IMR-90 (cell line): ENCODE measurements around the gene NFIX. TPM values are rescaled to one million over a fixed set of nuclear protein-coding genes. Genes with fewer than 3 reads are reported as not detected.

ENCODE experiments used
- ATAC-seq: fragments of 200-7000 bp; cut with Tn5 transposase; 2 replicates; pipeline ENCODE4 v1.9.1; 2020; ENCODE audit warnings: low read depth, mild to moderate bottlenecking, moderate library complexity
- BruUV-seq: library from RNA; stranded (reverse); fragments of 400-500 nt; replicated peaks from 2 replicates; lab custom pipeline; 2021; lab: Mats Ljungman, UMichigan
- CTCF ChIA-PET: fragments of 300-600 bp; formaldehyde crosslinking; extraction: SDS; loops from one replicate; lab custom pipeline; 2021; ENCODE audit warnings: antibody characterized with exemption; lab: Yijun Ruan, JAX
- POLR2A ChIA-PET: fragments of 300-600 bp; sonication (Branson Sonifier 250); formaldehyde crosslinking; loops from one replicate; lab custom pipeline; 2022; ENCODE audit warnings: antibody characterized with exemption; ENCODE audit not compliant: unreplicated experiment; lab: Charles Lee
- DNase-seq: peaks from one replicate; pipeline ENCODE4 v3.0.0; 2013
- H2AFZ ChIP-seq: replicated peaks from 2 replicates; pipeline ENCODE3; 2013; ENCODE audit warnings: low read length, mild to moderate bottlenecking; ENCODE audit not compliant: poor library complexity
- H2AK5ac ChIP-seq: 2 replicates; pipeline ENCODE4 v1.6.1; 2013; ENCODE audit warnings: low read depth, low read length, inconsistent platforms
- H2AK9ac ChIP-seq: replicated peaks from 2 replicates; pipeline ENCODE3; 2013; ENCODE audit warnings: mild to moderate bottlenecking, low read depth, low read length, moderate library complexity; ENCODE audit not compliant: poor library complexity
- H2BK120ac ChIP-seq: 2 replicates; pipeline ENCODE4 v1.6.1; 2013; ENCODE audit warnings: low read depth, low read length, inconsistent platforms
- H2BK15ac ChIP-seq: 3 replicates; pipeline ENCODE4 v1.6.1; 2013; ENCODE audit warnings: low read depth, low read length, inconsistent platforms
- H2BK20ac ChIP-seq: 2 replicates; pipeline ENCODE4 v1.6.1; 2013; ENCODE audit warnings: low read depth, mild to moderate bottlenecking, inconsistent platforms, low read length, moderate library complexity
- H2BK5ac ChIP-seq: 2 replicates; pipeline ENCODE4 v1.6.1; 2013; ENCODE audit warnings: mild to moderate bottlenecking, low read depth, low read length, inconsistent platforms; ENCODE audit not compliant: poor library complexity, severe bottlenecking
- H3K14ac ChIP-seq: replicated peaks from 2 replicates; pipeline ENCODE4 v1.6.1; 2013; ENCODE audit warnings: low read depth, low read length, inconsistent platforms
- H3K18ac ChIP-seq: 2 replicates; pipeline ENCODE4 v1.6.1; 2013; ENCODE audit warnings: low read depth, low read length, control low read depth
- H3K23ac ChIP-seq: 2 replicates; pipeline ENCODE4 v1.6.1; 2013; ENCODE audit warnings: low read depth, low read length, inconsistent platforms
- H3K27ac ChIP-seq: 2 replicates; pipeline ENCODE4 v1.5.1; 2013; ENCODE audit warnings: mild to moderate bottlenecking, control low read depth, low read length; ENCODE audit not compliant: insufficient read depth
- H3K27me3 ChIP-seq: 2 replicates; pipeline ENCODE4 v1.6.1; 2013; ENCODE audit warnings: low read length; ENCODE audit not compliant: control insufficient read depth, insufficient read depth
- H3K36me3 ChIP-seq: 2 replicates; pipeline ENCODE4 v1.6.1; 2013; ENCODE audit warnings: low read length, mixed read lengths; ENCODE audit not compliant: control insufficient read depth, insufficient read depth
- H3K4ac ChIP-seq: 2 replicates; pipeline ENCODE4 v1.6.1; 2013; ENCODE audit warnings: low read depth, low read length, inconsistent platforms
- H3K4me1 ChIP-seq: 2 replicates; pipeline ENCODE4 v1.6.1; 2013; ENCODE audit warnings: low read length, mixed read lengths; ENCODE audit not compliant: control insufficient read depth, insufficient read depth
- H3K4me2 ChIP-seq: 2 replicates; pipeline ENCODE4 v1.6.1; 2013; ENCODE audit warnings: low read depth, mild to moderate bottlenecking, control low read depth, low read length, moderate library complexity
- H3K4me3 ChIP-seq: 2 replicates; pipeline ENCODE4 v1.5.1; 2013; ENCODE audit warnings: low read depth, mild to moderate bottlenecking, control low read depth, low read length, moderate library complexity; ENCODE audit not compliant: insufficient read depth
- H3K56ac ChIP-seq: 2 replicates; pipeline ENCODE4 v1.6.1; 2013; ENCODE audit warnings: low read length, inconsistent platforms; ENCODE audit not compliant: insufficient read depth; ENCODE audit errors: extremely low read depth
- H3K79me1 ChIP-seq, 2 experiments: 2 replicates each; pipeline ENCODE4 v1.6.1; 2013; ENCODE audit warnings: low read length in 2 of 2, inconsistent platforms in 1 of 2, low read depth in 1 of 2
- H3K9ac ChIP-seq: 2 replicates; pipeline ENCODE4 v1.6.1; 2013; ENCODE audit warnings: low read depth, low read length, control low read depth
- H3K9me1 ChIP-seq: 2 replicates; pipeline ENCODE4 v1.6.1; 2013; ENCODE audit warnings: low read length, inconsistent platforms; ENCODE audit not compliant: insufficient read depth
- H3K9me3 ChIP-seq: 2 replicates; pipeline ENCODE4 v1.6.1; 2013; ENCODE audit warnings: low read length; ENCODE audit not compliant: control insufficient read depth, insufficient read depth
- H4K20me1 ChIP-seq: 2 replicates; pipeline ENCODE4 v1.6.1; 2013; ENCODE audit warnings: low read length, inconsistent platforms; ENCODE audit not compliant: insufficient read depth
- H4K5ac ChIP-seq: 2 replicates; pipeline ENCODE4 v1.6.1; 2013; ENCODE audit warnings: mild to moderate bottlenecking, low read depth, low read length, control low read depth
- H4K8ac ChIP-seq, 2 experiments: 2 replicates each; pipeline ENCODE4 v1.6.1; 2013; ENCODE audit warnings: low read depth in 2 of 2, low read length in 2 of 2, control low read depth in 1 of 2, inconsistent platforms in 1 of 2
- H4K91ac ChIP-seq: 2 replicates; pipeline ENCODE4 v1.6.1; 2013; ENCODE audit warnings: low read depth, low read length, inconsistent platforms; ENCODE audit not compliant: insufficient read depth
- BHLHE40 ChIP-seq: fragments of 150-350 bp; IDR thresholded peaks from 2 replicates; pipeline ENCODE4 v1.6.1; 2016; ENCODE audit warnings: mild to moderate bottlenecking, low read depth, low read length
- CEBPB ChIP-seq: IDR thresholded peaks from 2 replicates; pipeline ENCODE4 v1.6.1; 2012; ENCODE audit warnings: low read depth, low read length, improper control_type of control experiment
- CHD1 ChIP-seq: IDR thresholded peaks from 2 replicates; pipeline ENCODE4 v1.6.1; 2012; ENCODE audit warnings: low read depth, low read length, improper control_type of control experiment
- CTCF ChIP-seq: conservative IDR thresholded peaks from 2 replicates; pipeline ENCODE4 v1.5.1; 2012; ENCODE audit warnings: mild to moderate bottlenecking, low read depth, low read length, improper control_type of control experiment
- MAFK ChIP-seq: IDR thresholded peaks from 2 replicates; pipeline ENCODE4 v1.6.1; 2012; ENCODE audit warnings: low read depth, low read length, improper control_type of control experiment
- MAZ ChIP-seq: IDR thresholded peaks from 2 replicates; pipeline ENCODE4 v1.6.1; 2012; ENCODE audit warnings: low read depth, mild to moderate bottlenecking, low read length, improper control_type of control experiment, moderate library complexity, borderline replicate concordance
- RAD21 ChIP-seq: IDR thresholded peaks from 2 replicates; pipeline ENCODE4 v1.6.1; 2012; ENCODE audit warnings: low read length, improper control_type of control experiment
- RCOR1 ChIP-seq: IDR thresholded peaks from 2 replicates; pipeline ENCODE4 v1.6.1; 2012; ENCODE audit warnings: mild to moderate bottlenecking, low read length, improper control_type of control experiment; ENCODE audit not compliant: insufficient replicate concordance
- RFX5 ChIP-seq: IDR thresholded peaks from 2 replicates; pipeline ENCODE4 v1.8.0; 2012; ENCODE audit warnings: low read depth, mild to moderate bottlenecking, low read length, moderate library complexity
- SMC3 ChIP-seq: fragments of 150-350 bp; IDR thresholded peaks from 2 replicates; pipeline ENCODE4 v1.6.1; 2016; ENCODE audit warnings: low read depth, mild to moderate bottlenecking, antibody characterized with exemption, low read length, moderate library complexity
- USF2 ChIP-seq: fragments of 150-350 bp; IDR thresholded peaks from 2 replicates; pipeline ENCODE4 v1.6.1; 2017; ENCODE audit warnings: mild to moderate bottlenecking, antibody characterized with exemption, low read length, low read depth
- WGBS, 2 experiments: methylation state at CpG; one replicate each; pipeline versions ENCODE4 v1.1.5 to v1.1.7; 2013; ENCODE audit warnings: missing lambda C conversion rate in 2 of 2; ENCODE audit not compliant: insufficient read length in 1 of 2; ENCODE audit errors: extremely low coverage in 2 of 2; 5-methylcytosine and 5-hydroxymethylcytosine counted together
- dilution Hi-C: fragments of 300-500 bp; cut with HindIII; formaldehyde crosslinking; loops from one replicate; pipeline ENCODE4 v1.14.3; 2018; ENCODE audit warnings: low sequenced_read_pairs; ENCODE audit not compliant: unreplicated experiment
- in situ Hi-C: fragments of 300-500 bp; cut with MboI; formaldehyde crosslinking; loops from 3 replicates; pipeline ENCODE4 v1.14.3; 2019; ENCODE audit warnings: low sequenced_read_pairs, inconsistent platforms, mixed read lengths
- intact Hi-C: fragments of 100-400 bp; cut with micrococcal nuclease; formaldehyde crosslinking; loops from 2 replicates; pipeline ENCODE4 v1.10.0; 2022
- polyA plus RNA-seq, 3 experiments: library from polyadenylated mRNA; depleted of rRNA; stranded (reverse); fragments of >200 nt; gene quantifications; 2 replicates each; pipeline ENCODE4 v1.2.3, GENCODE V29; 2012; ENCODE audit warnings: low replicate concordance in 1 of 3
- total RNA-seq: library from RNA; depleted of rRNA; stranded (reverse); fragments of >200 nt; gene quantifications from 2 replicates; pipeline ENCODE4 v1.2.3, GENCODE V29; 2012

The NFIX gene
- total and polyA plus RNA-seq, 2 of the 4 experiments (the other 2 are of a cell fraction): 10.2 to 47.7 TPM

GRCh38 chr19:13005861-13006370 lies 10.6 kb downstream of the NFIX start:
- Histone ChIP-seq H3K4me2 (no peak overlapping the region), H3K4me3 (no peak overlapping the region), H2BK5ac (no peak overlapping the region), H4K91ac (no peak overlapping the region), H2BK15ac (no peak overlapping the region), H3K9ac (no peak overlapping the region), H3K4me1 (peaks cover 13% of the 10 kb centered on the region; the same call in 1 of the 2 replicates), H4K20me1 (peaks cover 60% of the 10 kb centered on the region), H2BK20ac (no peak overlapping the region), H2BK120ac (no peak overlapping the region), H4K8ac (no peak overlapping the region), H3K79me1 (peaks cover 14 to 71% of the 10 kb centered on the region in 2 experiments), H2AFZ (no peak overlapping the region), H3K14ac (no peak overlapping the region), H3K56ac (no peak overlapping the region), H3K18ac (no peak overlapping the region), H3K36me3 (peaks cover 9% of the 10 kb centered on the region), H3K4ac (no peak overlapping the region), H3K9me1 (peaks cover 13% of the 10 kb centered on the region), H2AK5ac (no peak overlapping the region), H3K23ac (no peak overlapping the region), H3K27me3 (no peaks in the 10 kb centered on the region), H3K9me3 (no peaks in the 10 kb centered on the region), H4K5ac (no peak overlapping the region), H2AK9ac (no peak overlapping the region), H3K27ac (no peak overlapping the region)
- 55% methylated on average over 6 of the region's 12 CpGs; no CpG with 5 or more reads in 1 of the 2 experiments for WGBS, 2 experiments
- no peak for ATAC-seq
- in situ Hi-C loops (no loop called here), dilution Hi-C loops (no loop called here), intact Hi-C loops (no loop called here)
- no peak for DNase-seq
- ChIA-PET POLR2A (interaction anchor here (0.6 kb wide), 1 partner anchor 176 kb away, joined by 3 read pairs; no protein-coding TSS in a partner anchor), CTCF (interaction anchor here (1.4 kb wide), 1 partner anchor 28 kb away, joined by 4 read pairs; no protein-coding TSS in a partner anchor)
- no TSS peak for BruUV-seq
- TF ChIP-seq CHD1 (no peak), MAFK (no peak), MAZ (no peak), USF2 (no peak), RCOR1 (no peak), SMC3 (no peak), CEBPB (no peak), RAD21 (no peak), CTCF (no peak), BHLHE40 (no peak), RFX5 (no peak)
